HepG2 (cell line): ENCODE data around the gene ANKAR. TPM values are rescaled to one million over a fixed set of nuclear protein-coding genes. Genes with fewer than 3 reads are reported as not detected.

Experiments used
- ATAC-seq: fragments of 200-7000 bp; cut with Tn5 transposase; 3 replicates; pipeline ENCODE4 v1.9.1; 2020; ENCODE audit warnings: mild to moderate bottlenecking, moderate library complexity
- BruUV-seq: library from RNA; stranded (reverse); fragments of 400-500 nt; replicated peaks from 2 replicates; lab custom pipeline; 2021; lab: Mats Ljungman, UMichigan
- CTCF ChIA-PET: fragments of 300-600 bp; formaldehyde crosslinking; extraction: SDS; loops from one replicate; lab custom pipeline; 2021; ENCODE audit warnings: low total read pairs, inconsistent platforms, low intra/inter-chr PET ratio; lab: Yijun Ruan, JAX
- POLR2A ChIA-PET: fragments of 350-600 bp; sonication (Branson Sonifier 250); formaldehyde crosslinking; loops from one replicate; lab custom pipeline; 2020; ENCODE audit warnings: antibody characterized with exemption, inconsistent platforms; lab: Yijun Ruan, JAX
- DNase-seq: peaks from one replicate; pipeline ENCODE4 v3.0.0-alpha.2; 2015; ENCODE audit warnings: low spot score
- FAIRE-seq: peaks from 3 replicates; lab custom pipeline; 2011; peaks lifted over from hg19 to GRCh38; lab: Jason Lieb, UNC
- H2AFZ ChIP-seq: one replicate; pipeline ENCODE4 v1.6.1; 2011; ENCODE audit warnings: low read length, inconsistent platforms
- H3K27ac ChIP-seq: fragments of 300-600 bp; 3 replicates; pipeline ENCODE4 v1.8.0; 2011; ENCODE audit warnings: mixed run types, mild to moderate bottlenecking, mixed read lengths, low read length, inconsistent platforms; ENCODE audit not compliant: insufficient read depth; ENCODE audit errors: extremely low read length
- H3K27me3 ChIP-seq, 2 experiments: fragments of 200-600 bp in 1 of 2; 2 replicates in 1 of 2; 3 replicates in 1 of 2; pipeline versions ENCODE4 v1.6.0 to v1.8.0; 2011; ENCODE audit warnings: low read length in 2 of 2, mild to moderate bottlenecking in 2 of 2, moderate library complexity in 2 of 2, inconsistent platforms in 1 of 2; ENCODE audit not compliant: insufficient read depth in 2 of 2, control insufficient read depth in 1 of 2
- H3K36me3 ChIP-seq, 2 experiments: fragments of 200-600 bp in 1 of 2; replicated peaks in 1 of 2; 2 replicates in 1 of 2; 3 replicates in 1 of 2; pipeline versions ENCODE4 v1.5.1 to v1.8.0; 2011; ENCODE audit warnings: low read length in 2 of 2, inconsistent platforms in 1 of 2; ENCODE audit not compliant: insufficient read depth in 2 of 2, control insufficient read depth in 1 of 2
- H3K4me1 ChIP-seq: 2 replicates; pipeline ENCODE4 v1.5.1; 2012; ENCODE audit warnings: low read length, inconsistent platforms; ENCODE audit not compliant: insufficient read depth
- H3K4me2 ChIP-seq: 2 replicates; pipeline ENCODE4 v1.6.0; 2011; ENCODE audit warnings: low read depth, low read length, inconsistent platforms
- H3K4me3 ChIP-seq, 3 experiments: fragments of 200-600 bp in 1 of 3; sonication (generic), shearing (Covaris generic) in 1 of 3; replicated peaks in 1 of 3; 2 replicates each; pipeline ENCODE4 v1.5.1; 2011 to 2016; ENCODE audit warnings: low read length in 3 of 3, inconsistent platforms in 2 of 3, low read depth in 2 of 3, mild to moderate bottlenecking in 2 of 3, control low read depth in 1 of 3, mixed read lengths in 1 of 3; ENCODE audit not compliant: insufficient read depth in 1 of 3
- H3K79me2 ChIP-seq: one replicate; pipeline ENCODE4 v1.6.1; 2011; ENCODE audit warnings: low read length, inconsistent platforms; ENCODE audit not compliant: insufficient read depth
- H3K9ac ChIP-seq: 2 replicates; pipeline ENCODE4 v1.6.0; 2011; ENCODE audit warnings: mild to moderate bottlenecking, low read depth, low read length, inconsistent platforms; ENCODE audit not compliant: insufficient read depth
- H3K9me3 ChIP-seq: 2 replicates; pipeline ENCODE4 v1.5.1; 2012; ENCODE audit warnings: mild to moderate bottlenecking, low read length
- H4K20me1 ChIP-seq: 2 replicates; pipeline ENCODE4 v1.6.0; 2011; ENCODE audit warnings: inconsistent platforms, mild to moderate bottlenecking, low read length, moderate library complexity; ENCODE audit not compliant: insufficient read depth
- ATF7 ChIP-seq, 2 experiments: fragments of 450-650 bp in 1 of 2; sonication (generic) in 1 of 2; formaldehyde crosslinking in 1 of 2; IDR thresholded peaks; 2 replicates each; pipeline versions ENCODE4 v1.4.0 to v1.6.1; 2016 to 2020; ENCODE audit warnings: antibody characterized with exemption in 1 of 2, mild to moderate bottlenecking in 1 of 2, missing genetic modification reagents in 1 of 2
- CEBPB ChIP-seq: IDR thresholded peaks from 2 replicates; pipeline ENCODE4 v1.6.1; 2011; ENCODE audit warnings: low read depth, low read length, improper control_type of control experiment, borderline replicate concordance
- GABPA ChIP-seq, 2 experiments: IDR thresholded peaks; 2 replicates each; pipeline ENCODE4 v1.6.1; 2011 to 2016; ENCODE audit warnings: low read depth in 2 of 2, low read length in 1 of 2, missing biosample characterization in 1 of 2, missing genetic modification characterization in 1 of 2
- PLSCR1 ChIP-seq: sonication (generic); formaldehyde crosslinking; IDR thresholded peaks from 2 replicates; pipeline ENCODE4 v1.5.0; 2020; ENCODE audit warnings: missing genetic modification reagents, mild to moderate bottlenecking, borderline replicate concordance
- RAD51 ChIP-seq: fragments of 450-650 bp; IDR thresholded peaks from 2 replicates; pipeline ENCODE4 v1.6.1; 2016; ENCODE audit warnings: borderline replicate concordance
- TRAFD1 ChIP-seq: sonication (generic); formaldehyde crosslinking; IDR thresholded peaks from 2 replicates; pipeline ENCODE4 v1.5.1; 2020; ENCODE audit warnings: missing genetic modification reagents, mild to moderate bottlenecking, borderline replicate concordance
- U2AF1 ChIP-seq: fragments of 200-400 bp; formaldehyde crosslinking; optimal IDR thresholded peaks from 2 replicates; pipeline ENCODE3; 2017; ENCODE audit warnings: mild to moderate bottlenecking, low read depth, low read length
- UBTF ChIP-seq: sonication (generic); formaldehyde crosslinking; IDR thresholded peaks from 2 replicates; pipeline ENCODE4 v1.4.0; 2020; ENCODE audit warnings: mild to moderate bottlenecking, missing genetic modification reagents
- ZBTB42 ChIP-seq: sonication (generic); formaldehyde crosslinking; IDR thresholded peaks from 2 replicates; pipeline ENCODE4 v1.5.0; 2020; ENCODE audit warnings: mild to moderate bottlenecking, missing genetic modification reagents
- ZFAT ChIP-seq: sonication (generic); formaldehyde crosslinking; conservative IDR thresholded peaks from 2 replicates; pipeline ENCODE4 v1.8.1; 2023; ENCODE audit warnings: missing genetic modification reagents, inconsistent platforms
- WGBS: methylation state at CpG from one replicate; pipeline ENCODE4 v1.1.6; 2017; ENCODE audit warnings: low lambda C conversion rate; 5-methylcytosine and 5-hydroxymethylcytosine counted together
- in situ Hi-C: cut with HindIII; loops from 2 replicates; pipeline ENCODE4 v1.10.0; 2017; ENCODE audit warnings: low pct_unique_long_range_greater_than_20kb; ENCODE audit not compliant: extremely low pct_ligation_motif_present
- intact Hi-C: fragments of 100-400 bp; cut with micrococcal nuclease; formaldehyde crosslinking; loops from one replicate; pipeline ENCODE4 v1.10.0; 2022; ENCODE audit not compliant: unreplicated experiment
- polyA plus RNA-seq, 8 experiments: library from polyadenylated mRNA; depleted of rRNA in 3 of 8; stranded (reverse) in 7 of 8; unstranded in 1 of 8; fragments of >200 nt; fragmentation: Illumina TruSeq in 4 of 8; extraction: Trizol in 4 of 8; gene quantifications; 2 replicates each; pipeline versions ENCODE4 v1.2.1 to v1.2.3, GENCODE V29; 2011 to 2016; ENCODE audit warnings: low read depth in 4 of 8, missing spikeins in 1 of 8, mixed read lengths in 1 of 8; ENCODE audit not compliant: insufficient read depth in 1 of 8
- total RNA-seq, 5 experiments: library from RNA; depleted of rRNA; stranded (reverse); fragments of >200 nt; fragmentation: Illumina TruSeq; extraction: Trizol; gene quantifications; 2 replicates each; pipeline ENCODE4 v1.2.3, GENCODE V29; 2016; ENCODE audit warnings: low read depth in 1 of 5

ANKAR gene
- total and polyA plus RNA-seq, 2 of the 13 experiments (the other 11 are each of a cell fraction or from before 2014, with no cell fraction given), result 3.6 to 5.0 TPM

- DNase-seq (no peak), ATAC-seq (no peak), FAIRE-seq (no peak)
- TF ChIP-seq PLSCR1 (CRISPR knock-in tag), result no peak
- no peak for TF ChIP-seq ZBTB42
- TF ChIP-seq ATF7 (IDR thresholded peaks at IDR 0.05), result peak; percentile 92
- TF ChIP-seq ATF7 (CRISPR knock-in tag; IDR thresholded peaks at IDR 0.05), result no peak
- TF ChIP-seq RAD51, result no peak
- 0 out of 2 replicates have a peak, but pooled peaks have one; percentile 9 for TF ChIP-seq CEBPB
- TF ChIP-seq ZFAT (CRISPR knock-in tag), result no peak
- no peak for TF ChIP-seq U2AF1
- no peak for TF ChIP-seq GABPA (IDR thresholded peaks at IDR 0.05; ENCODE audit: low read depth, low read length)
- no peak for TF ChIP-seq GABPA (CRISPR knock-in tag; IDR thresholded peaks at IDR 0.05; ENCODE audit: low read depth)
- no peak for TF ChIP-seq TRAFD1 (CRISPR knock-in tag)
- no peak for TF ChIP-seq UBTF (CRISPR knock-in tag)
- no peaks in the 10 kb centered on the region for H3K9me3 ChIP-seq
- intact Hi-C loops, result no loop called here
- H2AFZ ChIP-seq, result peak overlapping the region; percentile 0
- H3K27me3 ChIP-seq, result no peaks in the 10 kb centered on the region
- no peak overlapping the region for H3K9ac ChIP-seq
- H3K4me3 ChIP-seq, result no peak overlapping the region
- H3K27ac ChIP-seq, result no peak overlapping the region
- H4K20me1 ChIP-seq, result no peaks in the 10 kb centered on the region
- no peaks in the 10 kb centered on the region for H3K79me2 ChIP-seq
- in situ Hi-C loops, result no loop called here
- no peak overlapping the region for H3K4me2 ChIP-seq
- POLR2A ChIA-PET, result interaction anchor here (1.1 to 1.6 kb wide), 3 partner anchors 17 to 88 kb away, joined by 4 to 6 read pairs (median 4); partner anchors contain the start of gene SLC40A1
- 39% methylated on average over 10 of the region's 10 CpGs for WGBS
- H3K4me1 ChIP-seq, result peaks cover 6% of the 10 kb centered on the region
- CTCF ChIA-PET, result interaction anchor here (0.8 kb wide), 1 partner anchor 163 kb away, joined by 3 read pairs; no protein-coding TSS in a partner anchor
- H3K36me3 ChIP-seq, result no peaks in the 10 kb centered on the region
- no TSS peak for BruUV-seq
Observed at GRCh38 chr2:189629531-189630453, 44.7 kb upstream of the ANKAR start.
